Keratinocyte (primary cell): Measurements from ENCODE around the gene KLF3. TPM values are rescaled to one million over a fixed set of nuclear protein-coding genes. Genes with fewer than 3 reads are reported as not detected.

ENCODE experiments used
- DNase-seq: peaks from one replicate; pipeline ENCODE4 v3.0.0-alpha.2; 2011; ENCODE audit warnings: low read depth, missing footprints, low spot score
- FAIRE-seq: peaks from 2 replicates; lab custom pipeline; 2011; peaks lifted over from hg19 to GRCh38; lab: Jason Lieb, UNC
- H2AFZ ChIP-seq: 2 replicates; pipeline ENCODE4 v1.6.0; 2012; ENCODE audit warnings: low read length, control low read depth, inconsistent platforms; ENCODE audit not compliant: control insufficient read depth
- H3K27ac ChIP-seq: 2 replicates; pipeline ENCODE4 v1.5.1; 2011; ENCODE audit warnings: low read length; ENCODE audit not compliant: control insufficient read depth, insufficient read depth
- H3K27me3 ChIP-seq: 3 replicates; pipeline ENCODE4 v1.6.0; 2011; ENCODE audit warnings: low read length; ENCODE audit not compliant: control insufficient read depth, insufficient read depth; ENCODE audit errors: extremely low read depth
- H3K36me3 ChIP-seq, 2 experiments: 2 replicates in 1 of 2; 3 replicates in 1 of 2; pipeline ENCODE4 v1.5.1; 2011; ENCODE audit warnings: low read length in 2 of 2, mild to moderate bottlenecking in 1 of 2; ENCODE audit not compliant: control insufficient read depth in 2 of 2, insufficient read depth in 2 of 2; ENCODE audit errors: extremely low read depth in 1 of 2
- H3K4me1 ChIP-seq: 3 replicates; pipeline ENCODE4 v1.5.1; 2011; ENCODE audit warnings: low read length; ENCODE audit not compliant: control insufficient read depth, insufficient read depth; ENCODE audit errors: extremely low read depth
- H3K4me2 ChIP-seq: 3 replicates; pipeline ENCODE4 v1.6.0; 2011; ENCODE audit warnings: low read depth, low read length; ENCODE audit not compliant: control insufficient read depth, insufficient read depth; ENCODE audit errors: extremely low read depth
- H3K4me3 ChIP-seq, 3 experiments: fragments of 200-600 bp in 1 of 3; sonication (generic) in 1 of 3; 2 replicates in 2 of 3; 3 replicates in 1 of 3; pipeline ENCODE4 v1.5.1; 2011 to 2016; ENCODE audit warnings: low read length in 3 of 3, mild to moderate bottlenecking in 3 of 3, control low read depth in 2 of 3, inconsistent platforms in 1 of 3, low read depth in 1 of 3, mixed read lengths in 1 of 3, mixed run types in 1 of 3, moderate library complexity in 1 of 3; ENCODE audit not compliant: control insufficient read depth in 2 of 3, insufficient read depth in 2 of 3; ENCODE audit errors: extremely low read depth in 1 of 3
- H3K79me2 ChIP-seq: 2 replicates; pipeline ENCODE4 v1.6.0; 2012; ENCODE audit warnings: low read length; ENCODE audit not compliant: control insufficient read depth, insufficient read depth
- H3K9ac ChIP-seq: 3 replicates; pipeline ENCODE4 v1.6.0; 2011; ENCODE audit warnings: low read length; ENCODE audit not compliant: control insufficient read depth, insufficient read depth; ENCODE audit errors: extremely low read depth
- H3K9me1 ChIP-seq: 3 replicates; pipeline ENCODE4 v1.6.0; 2011; ENCODE audit warnings: low read length; ENCODE audit not compliant: control insufficient read depth, insufficient read depth; ENCODE audit errors: extremely low read depth
- H3K9me3 ChIP-seq: 2 replicates; pipeline ENCODE4 v1.5.1; 2012; ENCODE audit warnings: low read depth, low read length; ENCODE audit not compliant: control insufficient read depth
- H4K20me1 ChIP-seq: 3 replicates; pipeline ENCODE4 v1.6.0; 2011; ENCODE audit warnings: low read length; ENCODE audit not compliant: control insufficient read depth, insufficient read depth; ENCODE audit errors: extremely low read depth
- CTCF ChIP-seq, 3 experiments: IDR thresholded peaks in 1 of 3; conservative IDR thresholded peaks in 1 of 3; optimal IDR thresholded peaks in 1 of 3; 2 replicates in 2 of 3; 3 replicates in 1 of 3; pipeline versions ENCODE3 to v1.5.1; 2011; ENCODE audit warnings: low read length in 3 of 3, mild to moderate bottlenecking in 3 of 3, moderate library complexity in 2 of 3, control low read depth in 1 of 3, inconsistent platforms in 1 of 3; ENCODE audit not compliant: insufficient read depth in 2 of 3; ENCODE audit errors: extremely low read depth in 1 of 3
- EZH2 ChIP-seq: IDR thresholded peaks from one replicate; pipeline ENCODE4 v1.6.1; 2012; ENCODE audit warnings: inconsistent platforms, mild to moderate bottlenecking, low read length, moderate library complexity
- dilution Hi-C: fragments of 300-500 bp; cut with MboI; formaldehyde crosslinking; loops from one replicate; pipeline ENCODE4 v1.7.0; 2020; ENCODE audit warnings: low sequenced_read_pairs; ENCODE audit not compliant: extremely low pct_ligation_motif_present
- polyA plus RNA-seq, 5 experiments: library from polyadenylated mRNA; depleted of rRNA in 3 of 5; stranded (reverse) in 3 of 5; stranded (forward) in 1 of 5; unstranded in 1 of 5; fragments of >200 nt; gene quantifications; 1 replicate in 1 of 5; 2 replicates in 3 of 5; 3 replicates in 1 of 5; pipeline versions ENCODE4 v1.2.1 to v1.2.3, GENCODE V29; 2011 to 2012; ENCODE audit warnings: missing spikeins in 2 of 5, low read depth in 1 of 5, low replicate concordance in 1 of 5

The KLF3 gene
- polyA plus RNA-seq, 1 donor (not counting 4 experiments of a cell fraction or from before 2014, with no cell fraction given), result 39.9 TPM

DNA sequence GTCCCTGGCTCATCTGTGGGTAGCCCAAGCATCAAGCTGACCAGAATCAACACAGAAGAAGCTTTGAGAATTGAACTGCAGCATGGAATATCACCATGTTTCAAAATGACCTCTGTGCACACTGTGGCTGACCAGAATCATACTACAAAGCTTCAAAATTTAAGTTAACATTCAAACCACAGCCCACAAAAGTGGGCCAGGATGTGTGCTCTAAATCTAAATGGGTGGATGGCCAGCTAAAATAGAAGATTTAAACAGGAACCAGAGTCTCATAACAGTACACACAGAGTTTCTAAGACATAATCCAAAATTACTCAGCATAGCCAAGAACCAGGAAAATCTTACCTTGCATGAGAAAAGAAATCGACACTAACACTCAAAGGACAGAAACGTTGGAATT, 46.1 kb downstream of the KLF3 start:
- dilution Hi-C loops, result no loop called here
- H3K27ac ChIP-seq, result no peak overlapping the region
- FAIRE-seq (no peak), DNase-seq (no peak)
- TF ChIP-seq EZH2, result no peak
- TF ChIP-seq CTCF (optimal IDR thresholded peaks at IDR 0.05 in 1 of 3, IDR thresholded peaks at IDR 0.05 in 1 of 3, conservative IDR thresholded peaks at IDR 0.05 in 1 of 3; ENCODE audit: extremely low read depth in 1 of 3, insufficient read depth in 2 of 3, low read length in 3 of 3), result no peak
- no peaks in the 10 kb centered on the region for H4K20me1 ChIP-seq
- H3K4me3 ChIP-seq, result no peak overlapping the region
- H3K9ac ChIP-seq, result no peak overlapping the region
- H3K4me1 ChIP-seq, result no peaks in the 10 kb centered on the region
- H3K27me3 ChIP-seq, result no peaks in the 10 kb centered on the region
- no peaks in the 10 kb centered on the region for H3K9me3 ChIP-seq
- no peaks in the 10 kb centered on the region for H3K36me3 ChIP-seq
- H2AFZ ChIP-seq, result no peak overlapping the region
- H3K79me2 ChIP-seq, result no peaks in the 10 kb centered on the region
- H3K4me2 ChIP-seq, result no peak overlapping the region
- no peaks in the 10 kb centered on the region for H3K9me1 ChIP-seq

DNA sequence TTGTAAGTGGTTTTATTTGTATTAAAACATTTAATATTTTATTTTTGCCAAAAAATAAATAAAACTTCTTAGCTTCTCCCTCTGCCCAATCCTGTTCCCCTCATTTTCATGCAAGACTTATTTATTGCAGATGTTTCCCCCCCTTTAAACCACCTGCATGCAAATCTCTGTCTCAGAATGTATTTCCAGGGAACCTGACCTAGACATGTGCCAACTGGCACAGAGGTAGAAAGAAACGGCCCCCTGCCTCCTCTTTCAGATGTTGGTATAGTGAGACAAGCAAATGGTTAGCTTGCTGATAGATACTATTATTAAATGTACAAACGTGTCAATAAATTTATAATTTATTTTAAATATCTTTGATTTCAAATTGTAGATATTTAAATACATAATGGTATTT, 47.1 kb downstream of the KLF3 start:
- FAIRE-seq, result no peak
- Histone ChIP-seq H2AFZ (no peak overlapping the region), H3K27ac (no peak overlapping the region), H3K27me3 (no peaks in the 10 kb centered on the region), H3K9ac (no peak overlapping the region), H3K4me1 (no peaks in the 10 kb centered on the region), H3K79me2 (no peaks in the 10 kb centered on the region), H3K4me3 (no peak overlapping the region), H3K4me2 (no peak overlapping the region), H3K9me1 (no peaks in the 10 kb centered on the region), H3K36me3 (no peaks in the 10 kb centered on the region), H4K20me1 (no peaks in the 10 kb centered on the region), H3K9me3 (no peaks in the 10 kb centered on the region)
- TF ChIP-seq EZH2 (no peak), CTCF (optimal IDR thresholded peaks at IDR 0.05 in 1 of 3, IDR thresholded peaks at IDR 0.05 in 1 of 3, conservative IDR thresholded peaks at IDR 0.05 in 1 of 3; ENCODE audit: extremely low read depth in 1 of 3, insufficient read depth in 2 of 3, low read length in 3 of 3) (no peak)
- dilution Hi-C loops, result no loop called here
- DNase-seq, result no peak
